GM23248 (cell line): ENCODE results near the gene BTNL9. TPM values are rescaled to one million over a fixed set of nuclear protein-coding genes. Genes with fewer than 3 reads are reported as not detected.

Experiments
- DNase-seq: peaks from one replicate; pipeline ENCODE4 v3.0.0-alpha.2; 2015
- H2AFZ ChIP-seq: fragments of 200-600 bp; sonication (generic); 2 replicates; pipeline ENCODE4 v1.6.1; 2016; ENCODE audit warnings: antibody characterized with exemption
- H3F3A ChIP-seq: fragments of 200-600 bp; sonication (generic); 2 replicates; pipeline ENCODE4 v1.6.1; 2016; ENCODE audit warnings: mild to moderate bottlenecking, antibody characterized with exemption, mixed run types; ENCODE audit not compliant: insufficient read depth
- H3K27ac ChIP-seq: fragments of 200-600 bp; sonication (generic); 2 replicates; pipeline ENCODE4 v1.5.1; 2016; ENCODE audit warnings: mild to moderate bottlenecking
- H3K27me3 ChIP-seq: fragments of 200-600 bp; sonication (generic); replicated peaks from 2 replicates; pipeline ENCODE4 v1.6.1; 2016; ENCODE audit warnings: mild to moderate bottlenecking; ENCODE audit not compliant: insufficient read depth
- H3K36me3 ChIP-seq: fragments of 200-600 bp; sonication (generic); 2 replicates; pipeline ENCODE4 v1.6.1; 2016; ENCODE audit warnings: low read depth, mild to moderate bottlenecking
- H3K4me1 ChIP-seq: fragments of 200-600 bp; sonication (generic); 2 replicates; pipeline ENCODE4 v1.6.1; 2016; ENCODE audit warnings: mild to moderate bottlenecking; ENCODE audit not compliant: insufficient read depth
- H3K4me2 ChIP-seq: fragments of 200-600 bp; sonication (generic); one replicate; pipeline ENCODE4 v1.6.1; 2016; ENCODE audit warnings: mild to moderate bottlenecking; ENCODE audit not compliant: unreplicated experiment
- H3K4me3 ChIP-seq: fragments of 200-600 bp; sonication (generic); 2 replicates; pipeline ENCODE4 v1.5.1; 2016; ENCODE audit warnings: mild to moderate bottlenecking
- H3K79me2 ChIP-seq: fragments of 200-600 bp; sonication (generic); 2 replicates; pipeline ENCODE4 v1.6.1; 2016; ENCODE audit warnings: mild to moderate bottlenecking; ENCODE audit not compliant: insufficient read depth
- H3K9ac ChIP-seq: fragments of 200-600 bp; sonication (generic); 2 replicates; pipeline ENCODE4 v1.6.1; 2016; ENCODE audit warnings: mild to moderate bottlenecking
- H3K9me2 ChIP-seq: fragments of 200-600 bp; sonication (generic); 2 replicates; pipeline ENCODE4 v1.6.1; 2016; ENCODE audit warnings: mixed run types, mild to moderate bottlenecking, moderate library complexity; ENCODE audit not compliant: insufficient read depth
- H3K9me3 ChIP-seq: fragments of 200-600 bp; sonication (generic); one replicate; pipeline ENCODE4 v1.6.1; 2017; ENCODE audit warnings: low read depth
- H4K20me1 ChIP-seq: fragments of 200-600 bp; sonication (generic); 2 replicates; pipeline ENCODE4 v1.6.0; 2016; ENCODE audit not compliant: insufficient read depth
- EZH2 ChIP-seq: fragments of 200-600 bp; sonication (generic); IDR thresholded peaks from 2 replicates; pipeline ENCODE4 v1.6.1; 2018; ENCODE audit warnings: antibody characterized with exemption, mild to moderate bottlenecking; ENCODE audit not compliant: insufficient read depth, poor library complexity, severe bottlenecking
- EZH2phosphoT487 ChIP-seq: fragments of 200-600 bp; sonication (generic); IDR thresholded peaks from 2 replicates; pipeline ENCODE4 v1.6.1; 2018; ENCODE audit warnings: antibody characterized with exemption, moderate library complexity, mild to moderate bottlenecking, low read depth; ENCODE audit not compliant: insufficient read depth
- WGBS, 2 experiments: methylation state at CpG; one replicate each; pipeline ENCODE4 v1.1.6; 2015 to 2017; ENCODE audit warnings: low lambda C conversion rate in 2 of 2, low coverage in 1 of 2; ENCODE audit errors: missing lambda C conversion rate in 2 of 2; 5-methylcytosine and 5-hydroxymethylcytosine counted together
- in situ Hi-C: fragments of 300-500 bp; cut with MboI; formaldehyde crosslinking; loops from 2 replicates; pipeline ENCODE4 v1.15.0; 2020
- polyA plus RNA-seq: library from polyadenylated mRNA; unstranded; fragments of >200 nt; fragmentation: Nextera tagmentation; extraction: Ambion mirVana; gene quantifications from 2 replicates; pipeline ENCODE4 v1.2.1, GENCODE V29; 2016
- total RNA-seq: library from RNA; depleted of rRNA; stranded (reverse); fragments of >200 nt; shearing (Covaris generic); gene quantifications from 2 replicates; pipeline ENCODE4 v1.2.3, GENCODE V29; 2014

BTNL9 gene
- total and polyA plus RNA-seq, 2 experiments from 2014 or later: not detected

GRCh38 chr5:181028032-181028819, 11.8 kb upstream of the BTNL9 start:
- Histone ChIP-seq H3K4me1 (no peaks in the 10 kb centered on the region), H3K4me3 (no peak overlapping the region), H3K9me3 (no peaks in the 10 kb centered on the region), H3K79me2 (no peaks in the 10 kb centered on the region), H3K27me3 (no peaks in the 10 kb centered on the region), H3F3A (no peaks in the 10 kb centered on the region), H3K27ac (no peak overlapping the region), H3K4me2 (no peak overlapping the region), H3K36me3 (no peaks in the 10 kb centered on the region), H2AFZ (no peak overlapping the region), H3K9ac (no peak overlapping the region), H3K9me2 (no peaks in the 10 kb centered on the region), H4K20me1 (no peaks in the 10 kb centered on the region)
- WGBS, 2 experiments: 54 to 58% methylated on average over 26 of the region's 26 CpGs
- DNase-seq: no peak
- TF ChIP-seq EZH2phosphoT487 (no peak), EZH2 (no peak)
- in situ Hi-C loops: loop anchor here (25.0 kb wide), 3 partner anchors 91 to 891 kb away; no protein-coding TSS in a partner anchor

- H3K27ac ChIP-seq: no peak overlapping the region
- no peaks in the 10 kb centered on the region for H3K27me3 ChIP-seq
- H3K79me2 ChIP-seq: no peaks in the 10 kb centered on the region
- no peak overlapping the region for H2AFZ ChIP-seq
- no peak overlapping the region for H3K4me2 ChIP-seq
- H4K20me1 ChIP-seq: no peaks in the 10 kb centered on the region
- H3K36me3 ChIP-seq: no peaks in the 10 kb centered on the region
- no peak overlapping the region for H3K4me3 ChIP-seq
- no peak overlapping the region for H3K9ac ChIP-seq
- in situ Hi-C loops: loop anchor here (25.0 kb wide), 3 partner anchors 94 to 894 kb away; no protein-coding TSS in a partner anchor
- no peaks in the 10 kb centered on the region for H3K4me1 ChIP-seq
- no peaks in the 10 kb centered on the region for H3F3A ChIP-seq
- H3K9me3 ChIP-seq: no peaks in the 10 kb centered on the region
- H3K9me2 ChIP-seq: no peaks in the 10 kb centered on the region
- TF ChIP-seq EZH2 (no peak), EZH2phosphoT487 (no peak)
- WGBS, 2 experiments: 54 to 61% methylated on average over 3 of the region's 3 CpGs
- DNase-seq: no peak
Measured at GRCh38 chr5:181031716-181032115, 8.3 kb upstream of the BTNL9 start.

GRCh38 chr5:181035991-181036815, 3.9 kb upstream of the BTNL9 start:
- no peaks in the 10 kb centered on the region for H3K79me2 ChIP-seq
- H3K27me3 ChIP-seq: peaks cover 16% of the 10 kb centered on the region
- no peaks in the 10 kb centered on the region for H4K20me1 ChIP-seq
- H3K36me3 ChIP-seq: no peaks in the 10 kb centered on the region
- WGBS, 2 experiments: 46 to 51% methylated on average over 19 to 20 of the region's 20 CpGs
- DNase-seq: no peak
- no peak for TF ChIP-seq EZH2
- in situ Hi-C loops: loop anchor here (25.0 kb wide), 3 partner anchors 99 to 899 kb away; no protein-coding TSS in a partner anchor
- H3F3A ChIP-seq: no peaks in the 10 kb centered on the region
- no peak overlapping the region for H3K9ac ChIP-seq
- no peak overlapping the region for H3K27ac ChIP-seq
- no peaks in the 10 kb centered on the region for H3K9me3 ChIP-seq
- no peak overlapping the region for H3K4me3 ChIP-seq
- H3K4me2 ChIP-seq: no peak overlapping the region
- H2AFZ ChIP-seq: no peak overlapping the region
- H3K4me1 ChIP-seq: no peaks in the 10 kb centered on the region
- no peaks in the 10 kb centered on the region for H3K9me2 ChIP-seq

- H2AFZ ChIP-seq: no peak overlapping the region
- in situ Hi-C loops: loop anchor here (25.0 kb wide), 3 partner anchors 100 to 900 kb away; no protein-coding TSS in a partner anchor
- TF ChIP-seq EZH2phosphoT487 (no peak), EZH2 (no peak)
- H3K9me3 ChIP-seq: no peaks in the 10 kb centered on the region
- 25 to 32% methylated on average over 12 to 13 of the region's 13 CpGs for WGBS, 2 experiments
- no peak overlapping the region for H3K4me3 ChIP-seq
- DNase-seq: no peak
- no peak overlapping the region for H3K4me2 ChIP-seq
- no peak overlapping the region for H3K9ac ChIP-seq
- no peaks in the 10 kb centered on the region for H4K20me1 ChIP-seq
- no peaks in the 10 kb centered on the region for H3K36me3 ChIP-seq
- no peak overlapping the region for H3K27ac ChIP-seq
- H3K4me1 ChIP-seq: no peaks in the 10 kb centered on the region
- no peaks in the 10 kb centered on the region for H3K79me2 ChIP-seq
- H3F3A ChIP-seq: no peaks in the 10 kb centered on the region
- peaks cover 22% of the 10 kb centered on the region for H3K27me3 ChIP-seq
- no peaks in the 10 kb centered on the region for H3K9me2 ChIP-seq
Measured at GRCh38 chr5:181036816-181037364, 3.2 kb upstream of the BTNL9 start.
